Fibroblast of skin of right biceps (primary cell): ENCODE results near the gene TM4SF20.
"Not testable (repeated sequence)": the region's sequence is repeated elsewhere in the genome, so short reads cannot be mapped to it uniquely, and the experiment has no call there.

Experiments used
- DNase-seq: peaks from one replicate; pipeline ENCODE4 v3.0.0-alpha.2; 2013

TM4SF20 gene

DNA sequence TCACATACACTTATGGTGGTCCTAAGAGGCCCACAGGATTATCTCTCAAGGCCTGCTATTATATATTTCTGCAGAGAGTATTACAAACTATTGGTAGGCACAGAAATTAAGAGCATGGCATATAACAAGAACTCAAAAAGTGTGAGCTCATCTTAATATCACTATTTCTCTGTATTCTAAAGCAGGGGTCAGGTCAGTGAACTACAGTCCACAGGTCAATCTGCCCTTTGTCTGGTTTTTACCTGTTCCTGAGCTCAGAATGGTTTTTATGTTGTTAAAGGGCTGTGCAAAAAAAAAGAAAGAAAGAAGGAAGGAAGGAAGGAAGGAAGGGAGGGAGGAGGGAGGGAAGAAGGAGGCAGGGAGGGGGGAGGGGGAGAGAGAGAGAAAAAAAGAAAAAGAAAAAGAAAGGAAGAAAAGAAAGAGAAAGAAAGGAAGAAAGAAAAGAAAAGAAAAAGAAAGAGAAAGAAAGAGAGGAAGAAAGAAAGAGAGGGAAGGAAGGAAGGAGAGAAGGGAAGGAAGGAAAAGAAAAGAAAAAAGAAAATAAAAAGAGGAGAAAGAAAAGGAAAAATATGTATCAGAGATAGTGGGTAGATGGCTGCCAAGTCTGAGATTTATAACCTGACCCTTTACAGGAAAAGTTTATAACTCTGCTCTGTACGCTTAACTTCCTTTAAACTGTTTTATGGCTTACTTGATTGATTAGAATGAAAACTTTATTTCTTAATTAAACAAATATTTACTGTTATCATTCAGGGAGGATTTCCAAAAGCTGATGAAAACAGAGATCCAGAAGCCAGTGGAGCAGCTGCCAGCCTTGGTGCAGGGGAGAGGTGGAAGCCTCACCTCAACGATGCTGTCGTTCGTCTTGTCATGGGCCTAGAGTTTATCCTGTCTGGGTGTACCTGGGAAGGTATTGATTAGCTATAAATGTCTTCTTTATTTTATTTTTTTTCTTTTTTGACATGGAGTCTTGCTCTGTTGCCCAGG lies 19.9 kb upstream of the TM4SF20 start:
- DNase-seq: no peak

- DNase-seq: no peak
Measured at GRCh38 chr2:227397562-227397961, 18.5 kb upstream of the TM4SF20 start.

- no peak for DNase-seq
Measured at GRCh38 chr2:227395556-227395955, 16.4 kb upstream of the TM4SF20 start.

DNA sequence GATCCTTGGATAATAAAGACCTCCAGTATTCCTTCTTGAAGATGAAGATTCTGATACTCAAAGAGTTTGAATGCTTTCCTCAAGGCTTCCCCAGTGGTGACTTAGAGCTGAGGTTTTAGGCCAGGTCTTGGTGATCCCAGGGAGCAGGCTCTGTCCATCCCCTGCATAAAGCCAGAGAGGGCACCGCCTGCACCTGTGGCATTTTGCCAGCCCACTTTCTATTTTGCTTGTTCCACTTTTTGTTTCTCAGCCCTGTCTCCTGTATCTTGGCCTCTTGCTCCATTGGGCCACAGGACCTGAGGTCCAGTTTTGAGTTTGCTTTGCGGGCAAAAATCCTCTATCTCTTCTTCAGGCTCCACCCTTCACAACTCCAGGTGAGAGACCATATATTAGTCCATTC lies 15.3 kb upstream of the TM4SF20 start:
- no peak for DNase-seq

- no peak for DNase-seq
Measured at GRCh38 chr2:227390468-227391256, 11.6 kb upstream of the TM4SF20 start.

- DNase-seq: peak; percentile 28
Measured at GRCh38 chr2:227389661-227390060, 10.6 kb upstream of the TM4SF20 start.

DNA sequence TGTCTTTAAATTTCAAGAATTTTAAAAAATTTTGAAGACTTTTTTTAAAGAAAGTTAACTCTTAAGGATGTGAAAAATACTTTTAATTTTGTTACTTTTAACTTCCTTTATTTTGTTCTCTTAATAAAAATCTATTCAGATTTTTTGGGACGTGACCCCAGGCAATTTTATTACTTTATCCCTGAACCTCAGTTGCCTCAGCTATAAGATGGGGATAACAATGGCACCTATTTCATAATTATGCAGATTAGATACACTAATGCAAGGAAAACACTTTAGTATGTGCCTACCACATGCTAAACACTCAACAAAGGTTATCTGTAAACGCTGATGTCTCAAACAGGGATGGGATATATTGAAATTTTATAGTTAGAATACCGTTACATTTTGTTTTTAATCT lies 10.1 kb upstream of the TM4SF20 start:
- no peak for DNase-seq

GRCh38 chr2:227388537-227389011 lies 9.5 kb upstream of the TM4SF20 start:
- DNase-seq: peak; percentile 92

DNA sequence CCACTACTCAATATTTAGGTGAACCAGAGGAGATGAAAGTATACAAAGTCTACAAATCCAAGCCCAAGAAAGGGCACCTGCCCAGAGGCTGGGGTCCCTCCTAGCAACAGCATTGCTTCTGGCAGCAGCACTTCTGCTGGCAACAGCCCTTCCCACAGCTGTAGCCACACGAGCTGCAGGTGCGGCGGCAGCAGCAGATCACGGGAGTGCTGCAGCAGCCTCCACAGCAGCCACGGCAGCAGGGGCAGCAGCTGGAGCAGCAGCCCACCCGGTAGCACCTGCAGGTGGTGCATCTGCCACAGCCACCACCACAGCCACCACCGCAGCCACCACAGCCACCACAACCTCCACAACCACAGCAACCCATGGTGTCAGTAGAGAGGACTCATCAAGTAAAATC lies 8.5 kb upstream of the TM4SF20 start, which contains the start of gene SCYGR1:
TSS of gene SCYGR1 (minus strand) at position 367 of the 400 bp plus-strand sequence. CDS start at position 367, 0 bp downstream.
- DNase-seq: not testable (repeated sequence)

DNA sequence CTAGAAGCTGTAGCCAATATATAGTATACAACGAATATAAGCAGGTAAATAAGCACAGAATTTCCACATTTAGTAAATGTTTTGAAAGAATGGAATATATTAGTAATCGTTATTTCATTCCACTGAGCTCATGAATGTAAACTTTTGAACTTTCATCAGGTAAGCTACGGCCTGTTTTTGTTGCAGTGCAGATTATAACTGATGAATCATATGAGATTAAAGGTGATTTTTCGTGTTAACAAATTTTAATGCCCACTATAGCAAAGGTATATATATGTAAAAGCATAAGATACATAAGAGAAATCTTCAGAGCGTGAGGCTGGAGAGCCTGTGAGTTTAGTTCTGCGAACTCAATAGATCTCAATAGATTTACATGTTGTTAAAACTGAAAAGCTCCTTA lies 7.5 kb upstream of the TM4SF20 start:
- no peak for DNase-seq

GRCh38 chr2:227383686-227384085 lies 4.6 kb upstream of the TM4SF20 start:
- DNase-seq: no peak

DNA sequence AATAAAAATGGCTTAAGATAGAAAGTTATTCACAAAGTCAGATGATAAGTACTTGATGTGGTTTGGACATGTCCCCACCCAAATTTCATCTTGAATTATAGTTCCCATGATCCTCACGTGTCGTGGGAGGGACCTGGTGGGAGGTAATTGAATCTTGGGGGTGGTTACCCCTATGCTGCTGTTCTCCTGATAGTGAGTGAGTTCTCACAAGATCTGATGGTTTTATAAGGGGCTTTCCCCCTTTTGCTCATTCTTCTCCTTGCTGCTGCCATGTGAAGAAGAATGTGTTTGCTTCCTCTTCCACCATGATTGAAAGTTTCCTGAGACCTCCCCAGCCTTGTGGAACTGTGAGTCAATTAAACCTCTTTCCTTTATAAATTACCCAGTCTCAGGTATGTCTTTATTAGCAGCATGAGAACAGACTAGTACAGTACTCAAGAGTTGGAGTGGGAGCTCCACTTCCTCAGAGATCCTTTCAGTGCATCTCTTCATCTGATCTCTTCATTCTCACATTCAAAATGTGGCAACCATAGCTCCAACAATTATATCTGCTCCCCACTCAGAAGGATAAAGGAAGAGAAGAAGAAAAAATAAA lies 3.2 kb upstream of the TM4SF20 start:
- DNase-seq: not testable (repeated sequence)

DNA sequence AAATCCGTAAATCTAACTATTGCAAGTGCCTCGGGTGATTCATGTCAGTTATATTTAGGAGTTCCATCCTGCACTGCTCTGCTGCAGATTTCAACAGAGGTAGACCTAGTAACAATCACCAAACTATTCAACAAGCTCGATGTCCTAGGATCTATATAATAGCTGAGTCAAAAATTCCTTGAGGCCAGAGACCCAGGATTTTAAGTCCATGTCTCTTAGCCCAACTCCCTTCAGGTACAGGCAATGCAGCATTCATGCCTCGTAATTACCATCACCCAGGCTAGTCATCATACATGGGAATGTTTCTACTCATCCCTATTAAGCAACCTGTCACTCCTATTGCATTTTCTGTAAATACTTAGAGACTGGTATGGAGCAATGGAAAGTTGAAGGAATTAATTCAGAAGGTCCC lies 729 bp downstream of the TM4SF20 start:
- DNase-seq: peak; percentile 66

DNA sequence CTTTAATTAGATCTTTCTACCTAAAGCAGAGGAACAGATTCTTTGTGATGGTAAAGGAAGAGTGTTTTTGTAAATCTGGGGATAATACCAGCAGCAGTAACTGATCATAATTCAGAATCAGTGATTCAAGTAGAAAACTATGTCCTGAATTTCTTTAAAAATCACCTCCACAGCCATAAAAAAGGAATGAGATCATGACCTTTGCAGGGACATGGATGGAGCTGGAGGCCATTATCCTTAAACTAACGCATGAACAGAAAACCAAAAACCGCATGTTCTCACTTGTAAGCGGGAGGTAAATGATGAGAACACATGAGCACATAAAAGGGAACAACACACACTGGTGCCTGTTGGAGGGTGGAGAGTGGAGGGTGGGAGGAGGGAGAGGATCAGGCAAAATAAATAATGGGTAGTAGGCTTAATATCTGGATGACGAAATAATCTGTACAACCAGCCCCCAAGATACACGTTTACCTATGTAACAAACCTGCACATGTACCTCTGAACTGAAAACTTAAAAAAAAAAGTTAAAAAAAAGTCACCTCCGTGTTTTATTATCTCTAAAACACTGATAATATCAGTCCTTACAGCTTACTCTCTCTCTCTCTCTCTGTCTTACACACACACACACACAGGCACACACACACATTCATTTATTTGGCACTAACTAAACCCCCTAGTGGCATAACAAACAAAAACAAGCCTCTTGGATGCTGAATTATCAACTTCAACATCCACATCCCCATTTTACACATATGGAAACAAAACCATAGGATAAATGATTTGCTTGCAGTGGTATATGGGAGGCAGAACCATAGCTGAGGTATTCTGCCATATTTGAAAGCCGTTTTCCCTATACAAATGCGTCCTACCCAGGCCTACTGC lies 1.4 kb downstream of the TM4SF20 start:
- peak; percentile 35 for DNase-seq

- DNase-seq: peak; percentile 43
Measured at GRCh38 chr2:227376656-227377396, 2.3 kb downstream of the TM4SF20 start.

DNA sequence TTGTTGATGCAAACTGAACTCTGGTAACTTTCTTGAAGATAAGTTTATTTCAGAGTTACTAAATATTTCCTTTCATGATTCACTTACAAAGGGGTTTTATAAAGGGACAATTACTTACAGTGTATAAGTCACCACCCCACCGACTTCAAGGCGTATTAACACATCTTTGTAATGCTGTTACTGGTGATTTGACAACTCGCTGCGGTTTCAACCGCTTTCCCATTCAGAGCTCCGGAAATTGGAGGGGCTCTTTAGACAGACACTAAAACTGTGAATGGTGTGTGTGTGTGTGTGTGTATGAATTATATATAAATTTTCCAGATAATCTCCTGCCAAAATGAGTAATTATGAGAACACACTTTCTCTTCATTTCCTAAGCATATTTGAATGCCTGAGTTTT lies 4.9 kb downstream of the TM4SF20 start:
- peak; percentile 82 for DNase-seq

- DNase-seq: no peak
Measured at GRCh38 chr2:227373389-227373788, 5.7 kb downstream of the TM4SF20 start.

DNA sequence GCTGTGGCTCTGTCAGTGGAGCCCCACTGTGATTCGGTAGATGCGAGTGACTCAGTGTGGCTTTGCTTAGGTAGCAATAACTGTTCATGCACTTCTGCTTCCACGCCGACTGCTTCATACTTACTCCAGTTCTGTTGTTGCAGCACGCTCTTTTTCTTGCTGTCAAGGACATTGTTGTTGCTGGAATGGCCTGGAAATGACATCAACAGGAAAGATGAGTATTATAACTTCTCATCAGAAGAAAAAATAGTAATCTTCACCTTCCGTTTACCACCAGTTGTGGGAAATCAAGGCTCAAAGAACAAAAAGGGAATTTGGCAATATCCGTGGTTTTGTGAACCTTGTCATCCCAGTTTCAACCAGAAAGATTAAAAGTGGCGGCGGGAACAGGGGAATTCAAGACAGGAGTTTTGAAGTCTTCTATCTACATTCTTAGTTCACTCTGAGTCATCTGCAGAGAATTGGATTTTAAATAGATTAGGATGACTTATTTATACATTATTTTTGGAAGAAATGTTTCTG lies 8.3 kb downstream of the TM4SF20 start:
- DNase-seq: peak; percentile 91

DNA sequence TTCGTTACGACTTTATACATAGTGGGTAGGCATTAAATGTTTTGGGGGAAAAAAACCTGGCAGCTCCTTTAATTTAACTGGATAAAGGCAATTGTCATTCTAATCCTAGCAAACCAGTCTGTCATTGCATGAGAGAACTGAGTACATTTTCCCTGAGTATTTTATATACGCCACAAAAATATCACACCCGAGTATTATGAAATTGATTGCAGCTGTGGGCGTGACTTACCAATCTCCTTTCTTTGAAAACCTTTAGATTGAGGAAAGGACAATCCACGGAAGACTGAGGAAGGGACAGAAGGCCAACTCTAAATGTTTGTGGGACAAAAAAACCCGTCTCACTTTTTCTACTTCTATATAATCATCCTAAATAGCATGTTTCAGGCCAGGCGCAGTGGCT lies 9.0 kb downstream of the TM4SF20 start:
- DNase-seq: no peak

DNA sequence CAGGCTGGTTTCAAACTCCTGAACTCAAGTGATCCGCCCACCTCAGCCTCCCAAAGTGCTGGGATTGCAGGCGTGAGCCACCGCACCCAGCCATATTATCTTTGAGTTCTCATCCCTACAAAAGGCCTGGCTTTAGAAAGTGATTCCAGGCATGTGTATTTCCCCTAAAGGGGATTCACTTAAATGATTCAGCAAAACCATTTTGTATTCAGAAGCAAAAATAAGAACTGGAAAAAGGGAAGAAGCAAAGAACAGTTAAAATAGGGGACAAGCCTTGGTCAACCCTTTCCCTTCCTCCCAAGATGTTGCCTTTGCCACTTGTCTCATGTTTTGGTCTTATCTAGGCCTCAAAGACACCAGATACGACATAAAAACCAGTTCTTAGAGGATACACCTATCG lies 10.5 kb downstream of the TM4SF20 start:
- DNase-seq: no peak

DNA sequence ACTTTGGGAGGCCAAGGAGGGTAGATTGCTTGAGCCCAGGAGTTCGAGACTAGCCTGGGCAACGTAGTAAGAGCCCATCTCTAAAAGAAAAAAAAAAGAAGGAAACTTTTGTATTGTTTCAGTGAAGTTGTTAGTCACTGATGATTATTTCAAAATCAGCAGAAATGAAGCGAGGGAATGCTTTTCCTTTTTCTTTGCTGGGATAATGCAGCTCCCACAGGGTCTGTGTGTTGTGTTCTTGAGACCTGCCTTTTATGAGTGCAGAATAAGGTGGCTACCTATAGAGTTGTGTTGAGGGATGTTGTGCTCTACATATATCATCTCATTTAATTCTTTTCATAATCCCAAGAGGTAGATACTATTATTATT lies 11.7 kb downstream of the TM4SF20 start:
- no peak for DNase-seq
